HepG2 (cell line): ENCODE measurements around the gene YIF1A. TPM values are rescaled to one million over a fixed set of nuclear protein-coding genes. Genes with fewer than 3 reads are reported as not detected.

Source experiments
- CENPT ChIP-seq: sonication (generic); formaldehyde crosslinking; IDR thresholded peaks from 2 replicates; pipeline ENCODE4 v1.8.0; 2022; ENCODE audit warnings: low read depth, mild to moderate bottlenecking, moderate library complexity, missing genetic modification reagents
- CENPX ChIP-seq: sonication (generic); formaldehyde crosslinking; IDR thresholded peaks from 2 replicates; pipeline ENCODE4 v1.9.0; 2021; ENCODE audit warnings: mild to moderate bottlenecking, missing genetic modification reagents, moderate library complexity
- CREB1 ChIP-seq, 2 experiments: fragments of 450-650 bp in 1 of 2; IDR thresholded peaks; 2 replicates each; pipeline ENCODE4 v1.6.1; 2016 to 2017; ENCODE audit warnings: control low read depth in 1 of 2, mild to moderate bottlenecking in 1 of 2, missing compliant biosample characterization in 1 of 2, missing genetic modification characterization in 1 of 2
- DR1 ChIP-seq: sonication (generic); formaldehyde crosslinking; IDR thresholded peaks from 2 replicates; pipeline ENCODE4 v1.8.0; 2021; ENCODE audit warnings: mild to moderate bottlenecking, missing genetic modification reagents, inconsistent platforms
- FOSL2 ChIP-seq: sonication (generic); formaldehyde crosslinking; IDR thresholded peaks from 2 replicates; pipeline ENCODE4 v1.4.0; 2020; ENCODE audit warnings: missing genetic modification reagents
- KDM2A ChIP-seq: sonication (generic); formaldehyde crosslinking; IDR thresholded peaks from 2 replicates; pipeline ENCODE4 v1.4.0; 2020; ENCODE audit warnings: low read depth, missing genetic modification reagents, borderline replicate concordance
- PHF8 ChIP-seq: sonication (generic); formaldehyde crosslinking; IDR thresholded peaks from 2 replicates; pipeline ENCODE4 v1.5.0; 2020; ENCODE audit warnings: missing genetic modification reagents
- PPARG ChIP-seq: conservative IDR thresholded peaks from 2 replicates; pipeline ENCODE4 v1.6.1; 2016; ENCODE audit warnings: missing biosample characterization, missing genetic modification reagents
- PRMT3 ChIP-seq: sonication (generic); formaldehyde crosslinking; IDR thresholded peaks from 2 replicates; pipeline ENCODE4 v1.8.1; 2022; ENCODE audit warnings: low read depth, mild to moderate bottlenecking, moderate library complexity, missing genetic modification reagents, borderline replicate concordance
- REXO4 ChIP-seq: sonication (generic); formaldehyde crosslinking; IDR thresholded peaks from 2 replicates; pipeline ENCODE4 v1.8.0; 2022; ENCODE audit warnings: missing genetic modification reagents, mild to moderate bottlenecking, borderline replicate concordance
- SOX5 ChIP-seq: IDR thresholded peaks from 2 replicates; pipeline ENCODE4 v1.6.1; 2016; ENCODE audit warnings: borderline replicate concordance
- ZBTB7B ChIP-seq: sonication (generic); formaldehyde crosslinking; IDR thresholded peaks from 2 replicates; pipeline ENCODE4 v1.4.0; 2020; ENCODE audit warnings: missing genetic modification reagents
- ZNF20 ChIP-seq: sonication (generic); formaldehyde crosslinking; IDR thresholded peaks from 2 replicates; pipeline ENCODE4 v1.4.0; 2020; ENCODE audit warnings: mild to moderate bottlenecking, moderate library complexity, missing genetic modification reagents
- ZNF296 ChIP-seq: sonication (generic); formaldehyde crosslinking; conservative IDR thresholded peaks from 2 replicates; pipeline ENCODE4 v1.5.0; 2020; ENCODE audit warnings: mild to moderate bottlenecking, missing genetic modification reagents
- ZNF556 ChIP-seq: sonication (generic); formaldehyde crosslinking; IDR thresholded peaks from 2 replicates; pipeline ENCODE4 v1.4.0; 2020; ENCODE audit warnings: mild to moderate bottlenecking, missing genetic modification reagents, borderline replicate concordance
- ZNF572 ChIP-seq: sonication (generic); formaldehyde crosslinking; IDR thresholded peaks from 2 replicates; pipeline ENCODE4 v1.5.1; 2020; ENCODE audit warnings: mild to moderate bottlenecking, missing genetic modification reagents
- ZNF598 ChIP-seq: sonication (generic); formaldehyde crosslinking; IDR thresholded peaks from 2 replicates; pipeline ENCODE4 v1.5.1; 2020; ENCODE audit warnings: mild to moderate bottlenecking, missing genetic modification reagents, borderline replicate concordance
- ZNF776 ChIP-seq: sonication (generic); formaldehyde crosslinking; IDR thresholded peaks from 2 replicates; pipeline ENCODE4 v1.4.0; 2020; ENCODE audit warnings: mild to moderate bottlenecking, missing genetic modification reagents
- ZNF781 ChIP-seq: sonication (generic); formaldehyde crosslinking; IDR thresholded peaks from 2 replicates; pipeline ENCODE4 v1.5.1; 2020; ENCODE audit warnings: borderline replicate concordance, mild to moderate bottlenecking, missing genetic modification reagents; ENCODE audit errors: not compliant biosample characterization
- ZNF891 ChIP-seq: sonication (generic); formaldehyde crosslinking; IDR thresholded peaks from 2 replicates; pipeline ENCODE4 v1.5.0; 2020; ENCODE audit warnings: mild to moderate bottlenecking, missing genetic modification reagents
- polyA plus RNA-seq, 8 experiments: library from polyadenylated mRNA; depleted of rRNA in 3 of 8; stranded (reverse) in 7 of 8; unstranded in 1 of 8; fragments of >200 nt; fragmentation: Illumina TruSeq in 4 of 8; extraction: Trizol in 4 of 8; gene quantifications; 2 replicates each; pipeline versions ENCODE4 v1.2.1 to v1.2.3, GENCODE V29; 2011 to 2016; ENCODE audit warnings: low read depth in 4 of 8, missing spikeins in 1 of 8, mixed read lengths in 1 of 8; ENCODE audit not compliant: insufficient read depth in 1 of 8
- total RNA-seq, 5 experiments: library from RNA; depleted of rRNA; stranded (reverse); fragments of >200 nt; fragmentation: Illumina TruSeq; extraction: Trizol; gene quantifications; 2 replicates each; pipeline ENCODE4 v1.2.3, GENCODE V29; 2016; ENCODE audit warnings: low read depth in 1 of 5
- TF ChIP-seq, protein P1 (sequence below): sonication (generic); formaldehyde crosslinking; IDR thresholded peaks from 2 replicates; pipeline ENCODE4 v1.8.0; 2023; ENCODE audit warnings: mild to moderate bottlenecking, missing genetic modification reagents
- TF ChIP-seq, protein P2 (sequence below): fragments of 450-650 bp; IDR thresholded peaks from 2 replicates; pipeline ENCODE4 v1.6.1; 2016
- TF ChIP-seq, protein P3 (sequence below): sonication (generic); formaldehyde crosslinking; IDR thresholded peaks from 2 replicates; pipeline ENCODE4 v1.5.0; 2020; ENCODE audit warnings: missing genetic modification reagents
- TF ChIP-seq, protein P4 (sequence below): sonication (generic); formaldehyde crosslinking; IDR thresholded peaks from 2 replicates; pipeline ENCODE4 v1.5.0; 2020; ENCODE audit warnings: mild to moderate bottlenecking, missing genetic modification reagents

The YIF1A gene
- total and polyA plus RNA-seq, 2 of the 13 experiments (the other 11 are each of a cell fraction or from before 2014, with no cell fraction given), result 133 to 145 TPM

DNA sequence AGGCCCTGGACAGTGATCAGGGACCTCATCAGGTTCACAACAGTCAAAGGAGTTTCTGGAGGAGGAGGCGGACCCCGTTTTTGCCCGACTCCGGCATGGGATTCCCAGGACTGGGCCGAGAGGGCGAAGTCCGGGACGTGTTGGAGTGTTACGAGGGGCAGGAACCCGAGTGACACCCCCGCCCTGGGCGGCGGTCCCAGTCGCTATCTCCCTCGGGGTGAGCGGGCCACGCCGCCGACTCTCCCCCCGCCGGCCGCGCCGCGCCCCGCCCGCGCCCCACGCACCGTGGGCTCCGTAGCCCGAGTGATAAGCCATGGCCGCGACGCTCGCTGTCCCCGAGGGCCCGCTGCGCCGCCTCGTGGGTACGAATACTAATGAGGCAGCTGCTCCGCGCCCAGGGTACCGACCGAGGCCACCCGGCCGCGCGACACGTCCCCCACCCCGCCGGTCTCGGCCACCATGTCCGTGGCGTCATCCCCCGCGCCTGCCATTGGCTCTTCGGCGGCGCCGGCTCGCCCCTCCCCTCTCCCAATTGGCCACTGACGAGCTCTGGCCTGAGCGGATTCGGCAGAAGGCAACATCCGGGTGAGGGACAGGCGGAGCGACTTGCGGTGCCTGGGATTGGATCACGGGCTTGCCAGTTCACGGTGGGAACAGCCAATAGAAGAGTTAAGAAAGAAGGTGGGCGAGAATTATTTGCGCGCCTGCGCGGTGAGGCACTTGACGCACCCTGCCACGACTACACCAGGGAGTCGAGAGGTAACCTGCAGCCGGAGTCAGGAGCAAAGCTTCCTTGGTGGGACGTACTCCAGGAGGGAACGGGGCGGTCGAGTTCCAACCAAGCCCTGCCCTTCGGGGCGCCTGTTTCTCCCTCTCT is at the start of gene YIF1A (continued):
- peak; percentile 89 for TF ChIP-seq CREB1 (IDR thresholded peaks at IDR 0.05)
- TF ChIP-seq CREB1 (CRISPR knock-in tag; IDR thresholded peaks at IDR 0.05), result peak; percentile 88
- peak; percentile 5; the same call in 1 of the 2 replicates for TF ChIP-seq CENPT
- TF ChIP-seq SOX5, result peak; percentile 19; the same call in 1 of the 2 replicates
- TF ChIP-seq CENPX (CRISPR knock-in tag), result no peak
- no peak for TF ChIP-seq ZNF20 (CRISPR knock-in tag)
- peak; percentile 76 for TF ChIP-seq PHF8 (CRISPR knock-in tag)
- no peak for TF ChIP-seq PRMT3 (CRISPR knock-in tag)
- TF ChIP-seq ZBTB7B, result peak; percentile 56; the same call in 1 of the 2 replicates
- no peak for TF ChIP-seq PPARG (CRISPR knock-in tag)
- TF ChIP-seq, protein P1, sequence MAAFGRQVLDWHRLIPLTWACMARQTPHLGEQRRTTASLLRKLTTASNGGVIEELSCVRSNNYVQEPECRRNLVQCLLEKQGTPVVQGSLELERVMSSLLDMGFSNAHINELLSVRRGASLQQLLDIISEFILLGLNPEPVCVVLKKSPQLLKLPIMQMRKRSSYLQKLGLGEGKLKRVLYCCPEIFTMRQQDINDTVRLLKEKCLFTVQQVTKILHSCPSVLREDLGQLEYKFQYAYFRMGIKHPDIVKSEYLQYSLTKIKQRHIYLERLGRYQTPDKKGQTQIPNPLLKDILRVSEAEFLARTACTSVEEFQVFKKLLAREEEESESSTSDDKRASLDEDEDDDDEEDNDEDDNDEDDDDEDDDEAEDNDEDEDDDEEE, result no peak
- TF ChIP-seq ZNF598 (CRISPR knock-in tag), result no peak
- TF ChIP-seq ZNF572 (CRISPR knock-in tag), result no peak
- TF ChIP-seq ZNF556 (CRISPR knock-in tag), result no peak
- TF ChIP-seq REXO4 (CRISPR knock-in tag), result no peak
- peak; percentile 76; the same call in 1 of the 2 replicates for TF ChIP-seq ZNF776
- peak; percentile 33; the same call in 1 of the 2 replicates for TF ChIP-seq FOSL2 (CRISPR knock-in tag)
- TF ChIP-seq, protein P2, sequence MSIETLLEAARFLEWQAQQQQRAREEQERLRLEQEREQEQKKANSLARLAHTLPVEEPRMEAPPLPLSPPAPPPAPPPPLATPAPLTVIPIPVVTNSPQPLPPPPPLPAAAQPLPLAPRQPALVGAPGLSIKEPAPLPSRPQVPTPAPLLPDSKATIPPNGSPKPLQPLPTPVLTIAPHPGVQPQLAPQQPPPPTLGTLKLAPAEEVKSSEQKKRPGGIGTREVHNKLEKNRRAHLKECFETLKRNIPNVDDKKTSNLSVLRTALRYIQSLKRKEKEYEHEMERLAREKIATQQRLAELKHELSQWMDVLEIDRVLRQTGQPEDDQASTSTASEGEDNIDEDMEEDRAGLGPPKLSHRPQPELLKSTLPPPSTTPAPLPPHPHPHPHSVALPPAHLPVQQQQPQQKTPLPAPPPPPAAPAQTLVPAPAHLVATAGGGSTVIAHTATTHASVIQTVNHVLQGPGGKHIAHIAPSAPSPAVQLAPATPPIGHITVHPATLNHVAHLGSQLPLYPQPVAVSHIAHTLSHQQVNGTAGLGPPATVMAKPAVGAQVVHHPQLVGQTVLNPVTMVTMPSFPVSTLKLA, result peak; percentile 2; the same call in 1 of the 2 replicates
- TF ChIP-seq, protein P3, sequence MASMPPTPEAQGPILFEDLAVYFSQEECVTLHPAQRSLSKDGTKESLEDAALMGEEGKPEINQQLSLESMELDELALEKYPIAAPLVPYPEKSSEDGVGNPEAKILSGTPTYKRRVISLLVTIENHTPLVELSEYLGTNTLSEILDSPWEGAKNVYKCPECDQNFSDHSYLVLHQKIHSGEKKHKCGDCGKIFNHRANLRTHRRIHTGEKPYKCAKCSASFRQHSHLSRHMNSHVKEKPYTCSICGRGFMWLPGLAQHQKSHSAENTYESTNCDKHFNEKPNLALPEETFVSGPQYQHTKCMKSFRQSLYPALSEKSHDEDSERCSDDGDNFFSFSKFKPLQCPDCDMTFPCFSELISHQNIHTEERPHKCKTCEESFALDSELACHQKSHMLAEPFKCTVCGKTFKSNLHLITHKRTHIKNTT, result no peak
- no peak for TF ChIP-seq ZNF296 (CRISPR knock-in tag)
- peak; percentile 43; the same call in 1 of the 2 replicates for TF ChIP-seq KDM2A (CRISPR knock-in tag)
- TF ChIP-seq, protein P4, sequence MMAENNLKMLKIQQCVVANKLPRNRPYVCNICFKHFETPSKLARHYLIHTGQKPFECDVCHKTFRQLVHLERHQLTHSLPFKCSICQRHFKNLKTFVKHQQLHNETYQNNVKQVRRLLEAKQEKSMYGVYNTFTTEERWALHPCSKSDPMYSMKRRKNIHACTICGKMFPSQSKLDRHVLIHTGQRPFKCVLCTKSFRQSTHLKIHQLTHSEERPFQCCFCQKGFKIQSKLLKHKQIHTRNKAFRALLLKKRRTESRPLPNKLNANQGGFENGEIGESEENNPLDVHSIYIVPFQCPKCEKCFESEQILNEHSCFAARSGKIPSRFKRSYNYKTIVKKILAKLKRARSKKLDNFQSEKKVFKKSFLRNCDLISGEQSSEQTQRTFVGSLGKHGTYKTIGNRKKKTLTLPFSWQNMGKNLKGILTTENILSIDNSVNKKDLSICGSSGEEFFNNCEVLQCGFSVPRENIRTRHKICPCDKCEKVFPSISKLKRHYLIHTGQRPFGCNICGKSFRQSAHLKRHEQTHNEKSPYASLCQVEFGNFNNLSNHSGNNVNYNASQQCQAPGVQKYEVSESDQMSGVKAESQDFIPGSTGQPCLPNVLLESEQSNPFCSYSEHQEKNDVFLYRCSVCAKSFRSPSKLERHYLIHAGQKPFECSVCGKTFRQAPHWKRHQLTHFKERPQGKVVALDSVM (CRISPR knock-in tag), result no peak
- peak; percentile 4; the same call in 1 of the 2 replicates for TF ChIP-seq ZNF891 (CRISPR knock-in tag)
- TF ChIP-seq DR1 (CRISPR knock-in tag), result peak; percentile 73
- no peak for TF ChIP-seq ZNF781 (CRISPR knock-in tag)
